ENCODE results near the gene KIAA1671.

The KIAA1671 gene

DNA sequence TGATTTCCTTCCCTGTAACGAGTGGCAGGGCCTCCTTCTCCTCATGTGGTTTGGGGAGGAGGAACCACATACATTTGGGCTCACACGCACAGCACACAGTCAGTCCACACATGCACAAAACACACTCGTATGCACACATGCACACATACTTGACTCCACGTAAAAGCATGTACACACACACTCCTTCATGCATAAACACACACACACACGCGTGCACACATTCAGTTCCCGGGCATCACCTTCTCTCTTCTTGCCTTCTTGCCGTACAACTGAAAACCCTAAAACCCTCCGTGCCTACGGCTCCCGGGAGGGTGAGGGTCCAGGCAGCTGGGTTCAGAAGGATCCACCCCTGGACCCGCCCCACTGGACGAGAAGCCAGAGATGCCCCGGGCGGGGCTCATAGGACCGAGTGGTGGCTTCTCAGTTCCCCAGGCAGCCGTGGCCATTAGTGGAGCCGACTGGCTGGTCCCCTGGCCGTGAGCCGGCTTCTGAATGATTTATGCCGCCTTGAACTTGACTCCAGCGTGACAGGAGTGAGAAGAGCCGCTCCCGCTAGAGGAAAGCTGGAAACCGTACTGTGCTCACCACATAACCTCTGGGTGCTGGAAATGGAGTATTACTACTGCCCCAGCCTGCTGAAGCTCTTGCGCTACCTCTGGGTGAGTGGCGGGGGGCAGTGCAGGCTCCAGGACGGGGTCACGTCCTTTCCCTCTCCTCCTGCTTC, 117.4 kb downstream of the KIAA1671 start:
- Histone ChIP-seq H3K4me1 (ENCODE audit: control insufficient read depth, insufficient read depth, low read length) (no peaks in the 10 kb centered on the region), H3K9ac (ENCODE audit: low read depth, low read length) (no peak overlapping the region), H3K4me3 (ENCODE audit: low read depth, low read length) (no peak overlapping the region)

DNA sequence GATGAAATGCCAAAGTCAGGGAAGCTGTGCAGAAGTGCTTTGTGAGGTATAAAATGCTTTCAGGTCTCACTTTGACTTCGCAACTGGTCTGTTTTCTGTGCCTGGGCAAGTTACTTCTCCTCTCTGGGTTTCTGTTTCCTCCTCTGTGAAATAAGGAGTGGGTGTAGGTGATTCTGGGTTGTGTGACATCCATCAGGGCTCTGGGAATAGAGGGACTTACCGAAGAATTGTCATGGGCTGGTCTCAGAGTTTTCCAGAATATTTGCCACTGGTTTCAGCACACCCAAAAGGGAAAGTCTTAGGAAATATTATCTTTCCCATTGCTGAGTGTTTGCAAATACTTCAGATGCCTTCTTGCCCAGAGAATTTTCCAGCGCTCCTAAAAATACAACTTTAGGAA, 118.4 kb downstream of the KIAA1671 start:
- Histone ChIP-seq H3K9ac (ENCODE audit: low read depth, low read length) (no peak overlapping the region), H3K9me3 (ENCODE audit: control insufficient read depth, insufficient read depth, low read length) (no peaks in the 10 kb centered on the region), H3K36me3 (ENCODE audit: control insufficient read depth, insufficient read depth, low read length) (no peaks in the 10 kb centered on the region), H3K27me3 (ENCODE audit: control insufficient read depth, insufficient read depth, low read length) (no peaks in the 10 kb centered on the region), H3K4me3 (ENCODE audit: low read depth, low read length) (no peak overlapping the region), H3K27ac (ENCODE audit: low read depth, low read length) (no peak overlapping the region), H3K4me1 (ENCODE audit: control insufficient read depth, insufficient read depth, low read length) (no peaks in the 10 kb centered on the region)

More for the DNA sequence above, 117.4 kb downstream of the KIAA1671 start:
- Histone ChIP-seq H3K27ac (ENCODE audit: low read depth, low read length) (no peak overlapping the region), H3K27me3 (ENCODE audit: control insufficient read depth, insufficient read depth, low read length) (no peaks in the 10 kb centered on the region), H3K9me3 (ENCODE audit: control insufficient read depth, insufficient read depth, low read length) (no peaks in the 10 kb centered on the region), H3K36me3 (ENCODE audit: control insufficient read depth, insufficient read depth, low read length) (no peaks in the 10 kb centered on the region)

DNA sequence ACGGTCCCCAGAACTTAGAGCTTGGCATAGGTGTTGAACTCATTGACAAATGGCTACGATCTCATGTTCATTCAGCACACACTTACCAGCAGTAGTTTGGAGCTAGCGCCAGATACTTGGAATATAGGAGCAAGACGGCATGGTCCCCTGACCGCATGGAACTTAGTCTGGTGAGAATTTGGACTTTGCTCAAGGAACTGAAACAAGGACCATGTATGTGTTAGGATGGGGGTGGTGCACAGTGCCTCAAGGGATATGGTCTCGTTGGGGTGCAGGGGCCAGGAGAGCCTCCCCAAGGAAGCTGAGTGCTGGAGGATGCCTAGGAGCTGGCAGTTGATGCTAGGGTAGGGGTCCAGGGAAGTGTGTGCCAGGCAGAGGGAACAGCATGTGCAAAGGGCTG, 119.2 kb downstream of the KIAA1671 start:
- H3K9me3 ChIP-seq (ENCODE audit: control insufficient read depth, insufficient read depth, low read length), result no peaks in the 10 kb centered on the region
- H3K4me1 ChIP-seq (ENCODE audit: control insufficient read depth, insufficient read depth, low read length), result no peaks in the 10 kb centered on the region

DNA sequence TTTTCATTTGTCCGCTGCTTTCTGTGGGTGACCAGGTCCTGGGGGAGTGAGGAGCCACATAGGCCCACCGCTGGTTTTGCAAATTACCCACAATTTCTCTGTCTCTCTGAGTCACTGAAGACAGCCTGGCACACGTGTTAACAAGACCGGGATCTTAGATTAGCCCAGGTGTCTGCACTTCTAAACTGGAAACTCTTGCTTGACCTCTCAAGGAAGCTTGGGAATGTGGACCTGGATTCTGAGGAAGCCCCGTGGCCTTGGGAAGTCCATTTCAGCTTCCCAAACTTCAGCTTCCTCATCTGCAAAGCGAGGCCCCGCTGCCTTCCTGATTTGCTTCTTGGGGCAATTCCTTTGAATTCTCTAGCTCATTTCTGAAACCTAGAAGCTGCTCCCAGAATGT, 119.9 kb downstream of the KIAA1671 start:
- H3K9ac ChIP-seq (ENCODE audit: low read depth, low read length), result no peak overlapping the region
- no peaks in the 10 kb centered on the region for H3K4me1 ChIP-seq (ENCODE audit: control insufficient read depth, insufficient read depth, low read length)
- H3K27ac ChIP-seq (ENCODE audit: low read depth, low read length), result no peak overlapping the region
- no peaks in the 10 kb centered on the region for H3K36me3 ChIP-seq (ENCODE audit: control insufficient read depth, insufficient read depth, low read length)
- H3K4me3 ChIP-seq (ENCODE audit: low read depth, low read length), result no peak overlapping the region
- H3K27me3 ChIP-seq (ENCODE audit: control insufficient read depth, insufficient read depth, low read length), result no peaks in the 10 kb centered on the region
- H3K9me3 ChIP-seq (ENCODE audit: control insufficient read depth, insufficient read depth, low read length), result no peaks in the 10 kb centered on the region

More for the DNA sequence above, 119.2 kb downstream of the KIAA1671 start:
- Histone ChIP-seq H3K27me3 (ENCODE audit: control insufficient read depth, insufficient read depth, low read length) (no peaks in the 10 kb centered on the region), H3K4me3 (ENCODE audit: low read depth, low read length) (no peak overlapping the region), H3K9ac (ENCODE audit: low read depth, low read length) (no peak overlapping the region), H3K27ac (ENCODE audit: low read depth, low read length) (no peak overlapping the region), H3K36me3 (ENCODE audit: control insufficient read depth, insufficient read depth, low read length) (no peaks in the 10 kb centered on the region)

DNA sequence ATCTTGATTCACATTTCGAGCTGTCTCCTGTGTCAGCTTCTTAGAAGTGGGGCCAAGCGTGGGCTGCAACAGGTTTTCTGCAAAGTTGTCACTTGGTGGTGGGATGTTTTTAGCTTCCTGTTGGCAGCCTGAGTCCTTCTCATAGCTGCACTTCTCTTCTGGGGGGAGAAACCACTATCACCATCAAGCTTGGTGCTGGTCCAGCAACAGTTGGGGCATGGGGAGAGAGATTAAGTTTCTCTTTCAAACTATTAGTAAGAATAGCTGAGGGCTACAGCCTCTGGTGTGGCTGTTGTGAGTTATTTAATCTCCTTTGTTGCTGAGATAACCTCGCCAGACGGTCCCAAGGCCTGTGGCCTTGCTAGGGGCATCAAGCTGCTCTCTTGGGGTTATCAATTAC, 123.8 kb downstream of the KIAA1671 start:
- no peaks in the 10 kb centered on the region for H3K36me3 ChIP-seq (ENCODE audit: control insufficient read depth, insufficient read depth, low read length)
- H3K9me3 ChIP-seq (ENCODE audit: control insufficient read depth, insufficient read depth, low read length), result no peaks in the 10 kb centered on the region
- no peak overlapping the region for H3K27ac ChIP-seq (ENCODE audit: low read depth, low read length)
- H3K9ac ChIP-seq (ENCODE audit: low read depth, low read length), result no peak overlapping the region
- H3K27me3 ChIP-seq (ENCODE audit: control insufficient read depth, insufficient read depth, low read length), result no peaks in the 10 kb centered on the region
- no peak overlapping the region for H3K4me3 ChIP-seq (ENCODE audit: low read depth, low read length)
- no peaks in the 10 kb centered on the region for H3K4me1 ChIP-seq (ENCODE audit: control insufficient read depth, insufficient read depth, low read length)

DNA sequence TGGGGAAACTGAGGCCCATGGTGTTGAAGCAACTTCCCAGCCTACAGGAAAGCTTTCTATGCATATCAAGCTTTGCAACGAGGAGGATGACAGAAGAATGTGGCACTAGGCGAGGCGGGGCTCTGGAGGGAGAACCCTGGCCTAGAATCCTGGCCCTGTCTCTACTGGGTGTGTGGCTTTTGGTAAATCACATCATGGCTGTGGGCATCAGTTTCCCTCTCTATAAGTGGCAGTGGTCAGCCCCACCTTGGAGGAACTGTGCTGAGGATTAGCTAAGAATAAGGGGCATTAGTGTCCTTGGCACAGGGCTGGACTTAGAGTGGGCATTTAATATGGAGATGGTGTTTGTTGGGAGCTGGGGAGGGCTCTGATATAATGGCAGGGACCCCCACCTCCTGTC, 124.5 kb downstream of the KIAA1671 start:
- Histone ChIP-seq H3K9ac (ENCODE audit: low read depth, low read length) (no peak overlapping the region), H3K27me3 (ENCODE audit: control insufficient read depth, insufficient read depth, low read length) (no peaks in the 10 kb centered on the region), H3K4me3 (ENCODE audit: low read depth, low read length) (no peak overlapping the region), H3K36me3 (ENCODE audit: control insufficient read depth, insufficient read depth, low read length) (no peaks in the 10 kb centered on the region), H3K9me3 (ENCODE audit: control insufficient read depth, insufficient read depth, low read length) (no peaks in the 10 kb centered on the region), H3K4me1 (ENCODE audit: control insufficient read depth, insufficient read depth, low read length) (no peaks in the 10 kb centered on the region), H3K27ac (ENCODE audit: low read depth, low read length) (no peak overlapping the region)

DNA sequence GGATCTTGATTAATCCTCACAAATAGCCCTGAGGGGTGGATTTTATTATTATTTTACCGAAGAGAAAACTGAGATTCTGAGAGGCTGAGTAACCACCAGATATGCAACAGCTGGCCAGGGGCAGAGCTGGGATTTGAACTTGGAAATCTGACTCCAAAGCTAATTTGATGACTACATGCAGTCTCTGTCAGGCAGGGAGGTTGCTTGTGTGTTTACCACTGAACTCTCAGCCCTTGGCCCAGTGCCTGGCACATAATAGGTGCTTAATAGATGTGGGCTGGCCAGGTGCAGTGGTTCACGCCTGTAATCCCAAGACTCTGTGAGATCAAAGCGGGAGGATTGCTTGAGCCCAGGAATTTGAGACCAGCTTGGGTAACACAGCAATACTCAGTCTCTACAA, 125.4 kb downstream of the KIAA1671 start:
- Histone ChIP-seq H3K36me3 (ENCODE audit: control insufficient read depth, insufficient read depth, low read length) (no peaks in the 10 kb centered on the region), H3K27ac (ENCODE audit: low read depth, low read length) (no peak overlapping the region), H3K4me1 (ENCODE audit: control insufficient read depth, insufficient read depth, low read length) (no peaks in the 10 kb centered on the region), H3K4me3 (ENCODE audit: low read depth, low read length) (no peak overlapping the region), H3K27me3 (ENCODE audit: control insufficient read depth, insufficient read depth, low read length) (no peaks in the 10 kb centered on the region), H3K9me3 (ENCODE audit: control insufficient read depth, insufficient read depth, low read length) (no peaks in the 10 kb centered on the region), H3K9ac (ENCODE audit: low read depth, low read length) (no peak overlapping the region)

DNA sequence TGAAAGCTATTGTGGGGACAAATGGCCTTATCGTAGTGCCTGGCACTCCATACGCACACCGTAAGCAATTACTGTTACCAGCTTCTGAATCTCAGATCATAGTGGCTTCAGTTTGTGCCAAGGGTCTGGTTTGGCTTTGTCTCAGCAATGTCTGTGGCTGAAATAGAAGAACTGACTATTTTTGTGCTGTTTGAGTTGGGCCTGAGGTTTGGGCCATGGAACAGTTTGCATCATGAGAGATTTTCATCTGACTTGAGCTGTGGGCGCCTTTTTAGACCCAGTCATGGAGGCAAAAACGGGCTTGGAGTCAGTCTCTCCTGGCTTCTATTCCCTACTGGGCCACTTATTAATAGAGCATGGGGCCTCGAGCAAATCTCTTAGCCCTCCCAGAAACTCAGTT, 126.1 kb downstream of the KIAA1671 start:
- no peaks in the 10 kb centered on the region for H3K4me1 ChIP-seq (ENCODE audit: control insufficient read depth, insufficient read depth, low read length)
- H3K27ac ChIP-seq (ENCODE audit: low read depth, low read length), result no peak overlapping the region
- no peaks in the 10 kb centered on the region for H3K27me3 ChIP-seq (ENCODE audit: control insufficient read depth, insufficient read depth, low read length)
- no peaks in the 10 kb centered on the region for H3K9me3 ChIP-seq (ENCODE audit: control insufficient read depth, insufficient read depth, low read length)
- H3K9ac ChIP-seq (ENCODE audit: low read depth, low read length), result no peak overlapping the region
- H3K36me3 ChIP-seq (ENCODE audit: control insufficient read depth, insufficient read depth, low read length), result no peaks in the 10 kb centered on the region
- no peak overlapping the region for H3K4me3 ChIP-seq (ENCODE audit: low read depth, low read length)

DNA sequence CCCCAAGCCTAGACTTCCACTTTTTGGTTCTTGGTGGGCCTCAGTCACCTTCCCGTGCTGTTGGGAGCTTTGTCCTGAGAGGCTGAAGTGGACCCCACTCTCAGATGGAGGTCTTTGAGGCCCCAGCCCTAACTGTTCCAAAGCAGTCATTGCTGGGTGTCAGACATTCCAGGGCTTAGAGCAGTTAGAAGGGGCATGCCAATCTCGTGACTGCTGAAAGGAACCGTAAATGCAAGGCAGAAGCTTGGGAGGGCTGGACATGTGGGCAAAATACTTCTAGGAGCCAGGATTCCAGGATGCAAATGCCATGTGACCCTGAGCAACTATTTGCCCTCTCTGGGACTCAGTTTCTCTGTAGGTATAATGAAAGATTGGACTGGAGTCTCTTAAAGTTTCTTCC, 128.3 kb downstream of the KIAA1671 start:
- Histone ChIP-seq H3K4me3 (ENCODE audit: low read depth, low read length) (no peak overlapping the region), H3K27ac (ENCODE audit: low read depth, low read length) (no peak overlapping the region), H3K36me3 (ENCODE audit: control insufficient read depth, insufficient read depth, low read length) (no peaks in the 10 kb centered on the region), H3K27me3 (ENCODE audit: control insufficient read depth, insufficient read depth, low read length) (no peaks in the 10 kb centered on the region), H3K4me1 (ENCODE audit: control insufficient read depth, insufficient read depth, low read length) (no peaks in the 10 kb centered on the region; the same call in 1 of the 2 replicates), H3K9me3 (ENCODE audit: control insufficient read depth, insufficient read depth, low read length) (no peaks in the 10 kb centered on the region), H3K9ac (ENCODE audit: low read depth, low read length) (no peak overlapping the region)

DNA sequence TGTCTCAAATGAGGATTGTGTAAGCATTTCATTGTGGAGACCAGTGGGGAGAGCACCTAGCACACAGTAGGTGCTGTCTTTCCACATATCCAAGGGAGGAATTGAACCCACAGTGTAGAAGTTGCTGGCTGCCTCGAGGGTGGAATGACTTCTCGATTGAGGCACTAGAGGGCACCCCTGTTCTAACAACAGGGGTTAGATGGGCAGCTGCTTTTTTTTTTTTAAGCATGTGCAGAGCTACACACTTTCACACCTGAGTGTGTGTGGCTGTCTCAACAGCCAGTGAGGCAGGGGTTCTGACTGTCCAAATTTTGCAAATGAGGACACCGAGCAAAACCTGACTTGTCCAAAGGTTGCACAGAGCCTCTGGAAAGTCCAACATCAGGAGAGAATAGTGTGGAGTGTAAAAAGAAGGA, 128.9 kb downstream of the KIAA1671 start:
- Histone ChIP-seq H3K4me1 (ENCODE audit: control insufficient read depth, insufficient read depth, low read length) (no peaks in the 10 kb centered on the region; the same call in 1 of the 2 replicates), H3K9me3 (ENCODE audit: control insufficient read depth, insufficient read depth, low read length) (no peaks in the 10 kb centered on the region), H3K27me3 (ENCODE audit: control insufficient read depth, insufficient read depth, low read length) (no peaks in the 10 kb centered on the region), H3K9ac (ENCODE audit: low read depth, low read length) (no peak overlapping the region), H3K4me3 (ENCODE audit: low read depth, low read length) (no peak overlapping the region), H3K36me3 (ENCODE audit: control insufficient read depth, insufficient read depth, low read length) (no peaks in the 10 kb centered on the region), H3K27ac (ENCODE audit: low read depth, low read length) (no peak overlapping the region)

DNA sequence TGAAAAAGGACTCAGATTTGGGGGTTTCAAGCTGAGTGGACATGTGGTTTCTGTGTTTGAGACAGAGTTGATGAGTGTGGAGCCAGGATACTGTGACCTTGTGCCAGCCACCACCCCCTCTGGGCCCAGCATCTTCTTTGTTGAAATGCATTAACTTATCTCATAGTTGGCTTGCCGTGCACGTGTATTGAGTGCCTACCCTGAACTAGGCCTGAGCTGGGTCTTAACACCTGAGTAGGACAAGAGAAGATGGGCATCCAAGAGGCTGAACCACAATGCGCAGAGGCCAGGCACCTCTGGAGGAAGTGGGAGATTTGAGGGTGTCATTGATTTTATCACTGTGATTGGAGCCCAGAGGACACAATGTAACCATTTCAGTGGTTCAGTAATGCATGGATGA, 129.6 kb downstream of the KIAA1671 start:
- Histone ChIP-seq H3K9ac (ENCODE audit: low read depth, low read length) (no peak overlapping the region), H3K4me3 (ENCODE audit: low read depth, low read length) (no peak overlapping the region), H3K9me3 (ENCODE audit: control insufficient read depth, insufficient read depth, low read length) (no peaks in the 10 kb centered on the region), H3K27me3 (ENCODE audit: control insufficient read depth, insufficient read depth, low read length) (no peaks in the 10 kb centered on the region), H3K27ac (ENCODE audit: low read depth, low read length) (no peak overlapping the region), H3K4me1 (ENCODE audit: control insufficient read depth, insufficient read depth, low read length) (no peaks in the 10 kb centered on the region; the same call in 1 of the 2 replicates), H3K36me3 (ENCODE audit: control insufficient read depth, insufficient read depth, low read length) (no peaks in the 10 kb centered on the region)

Measured in HUES48 (cell line).